HTERT RPE-1 (cell line): ENCODE results near the gene BLACAT1.
"Not testable (repeated sequence)": the region's sequence is repeated elsewhere in the genome, so short reads cannot be mapped to it uniquely, and the experiment has no call there.

Source experiments
- in situ Hi-C: fragments of 300-500 bp; cut with MboI; formaldehyde crosslinking; loops from 4 replicates; pipeline ENCODE4 v1.14.3; 2020; ENCODE audit warnings: low sequenced_read_pairs

Gene BLACAT1

GRCh38 chr1:205484985-205485967 lies 29.4 kb upstream of the BLACAT1 start:
- in situ Hi-C loops, result no loop called here

- in situ Hi-C loops, result no loop called here
Observed at GRCh38 chr1:205483372-205483771, 27.5 kb upstream of the BLACAT1 start.

GRCh38 chr1:205482587-205482986 lies 26.7 kb upstream of the BLACAT1 start:
- in situ Hi-C loops, result not testable (repeated sequence)

GRCh38 chr1:205481629-205482151 lies 25.8 kb upstream of the BLACAT1 start:
- in situ Hi-C loops, result no loop called here

GRCh38 chr1:205481218-205481617 lies 25.4 kb upstream of the BLACAT1 start:
- in situ Hi-C loops, result no loop called here

GRCh38 chr1:205480349-205480985 lies 24.6 kb upstream of the BLACAT1 start:
- in situ Hi-C loops, result no loop called here

- in situ Hi-C loops, result not testable (repeated sequence)
Observed at GRCh38 chr1:205478985-205479384, 23.1 kb upstream of the BLACAT1 start.

- in situ Hi-C loops, result no loop called here
Observed at GRCh38 chr1:205477759-205478247, 22.0 kb upstream of the BLACAT1 start.

GRCh38 chr1:205477121-205477758 lies 21.4 kb upstream of the BLACAT1 start:
- in situ Hi-C loops, result no loop called here

- in situ Hi-C loops, result no loop called here
Observed at GRCh38 chr1:205476648-205477047, 20.8 kb upstream of the BLACAT1 start.

- in situ Hi-C loops, result no loop called here
Observed at GRCh38 chr1:205475855-205476254, 20.0 kb upstream of the BLACAT1 start.

- in situ Hi-C loops, result no loop called here
Observed at GRCh38 chr1:205474571-205474970, 18.7 kb upstream of the BLACAT1 start.

- in situ Hi-C loops, result no loop called here
Observed at GRCh38 chr1:205473966-205474365, 18.1 kb upstream of the BLACAT1 start.

- in situ Hi-C loops, result no loop called here
Observed at GRCh38 chr1:205473475-205473874, 17.6 kb upstream of the BLACAT1 start.

GRCh38 chr1:205472737-205473441 lies 17.0 kb upstream of the BLACAT1 start:
- in situ Hi-C loops, result no loop called here

GRCh38 chr1:205470131-205470530 lies 14.3 kb upstream of the BLACAT1 start:
- in situ Hi-C loops, result no loop called here

- in situ Hi-C loops, result no loop called here
Observed at GRCh38 chr1:205466595-205467220, 10.9 kb upstream of the BLACAT1 start.

GRCh38 chr1:205465392-205465791 lies 9.5 kb upstream of the BLACAT1 start:
- in situ Hi-C loops, result no loop called here

GRCh38 chr1:205458777-205459566 lies 3.1 kb upstream of the BLACAT1 start:
- in situ Hi-C loops, result no loop called here
